ENCODE measurements around the gene CDK5.
A peak's percentile ranks its signal among the peaks of the same experiment; 100 is the strongest.

DNA sequence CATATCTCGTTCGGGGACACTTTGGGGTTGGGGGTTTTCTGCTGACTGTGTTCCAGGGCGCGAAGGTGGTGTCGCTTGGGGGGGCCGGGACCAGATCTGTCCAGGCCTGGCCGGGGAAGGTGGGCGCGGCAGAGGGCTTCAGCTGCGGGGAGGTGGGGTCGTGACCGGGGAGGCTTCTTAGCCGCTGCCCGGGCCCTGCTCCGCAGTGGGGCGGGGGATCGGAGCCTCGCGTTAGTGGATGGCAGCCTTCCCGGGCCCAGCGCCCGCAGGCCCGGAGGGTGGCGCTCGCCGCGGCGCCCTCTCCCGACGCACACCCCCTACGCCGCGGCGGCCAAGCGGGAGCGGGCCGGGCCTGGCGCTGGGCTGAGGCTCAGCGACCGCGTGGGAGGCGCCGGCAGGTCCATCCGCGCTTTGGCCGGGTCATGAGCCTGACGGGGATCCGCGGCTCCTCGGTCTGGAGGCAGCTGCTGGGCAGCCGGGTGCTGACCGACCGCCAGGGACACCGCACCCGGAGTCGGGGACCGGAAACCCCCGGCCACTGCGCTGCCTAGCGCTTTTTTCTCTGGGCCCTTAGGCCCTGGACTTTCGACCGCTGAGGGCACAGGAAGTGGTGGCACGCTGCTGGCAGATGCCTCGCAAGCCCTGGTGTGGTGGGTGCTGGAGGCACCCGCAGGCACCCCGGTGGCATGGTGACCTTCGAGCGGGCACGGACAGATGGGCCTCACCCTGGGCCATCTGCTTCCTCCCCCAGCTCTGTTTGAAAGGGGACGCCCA, 29.7 kb upstream of the CDK5 start:
- TF ChIP-seq CTCF (IDR thresholded peaks at IDR 0.05 in 8 of 11, conservative IDR thresholded peaks at IDR 0.05 in 3 of 11) (peak in 4 of 11 experiments; percentile 23 to 46 (median 42)), POLR2A (IDR thresholded peaks at IDR 0.05) (no peak), POLR2AphosphoS5 (IDR thresholded peaks at IDR 0.05) (peak; percentile 39 to 71 (median 64))

Measured in spleen (tissue), 7 donors.